Stromal cell of bone marrow (primary cell): ENCODE measurements around the gene CIB2.
"Not testable (repeated sequence)": the region's sequence is repeated elsewhere in the genome, so short reads cannot be mapped to it uniquely, and the experiment has no call there.

Source experiments
- DNase-seq: peaks from one replicate; pipeline ENCODE4 v3.0.0-alpha.2; 2012; ENCODE audit warnings: low read depth

The CIB2 gene

DNA sequence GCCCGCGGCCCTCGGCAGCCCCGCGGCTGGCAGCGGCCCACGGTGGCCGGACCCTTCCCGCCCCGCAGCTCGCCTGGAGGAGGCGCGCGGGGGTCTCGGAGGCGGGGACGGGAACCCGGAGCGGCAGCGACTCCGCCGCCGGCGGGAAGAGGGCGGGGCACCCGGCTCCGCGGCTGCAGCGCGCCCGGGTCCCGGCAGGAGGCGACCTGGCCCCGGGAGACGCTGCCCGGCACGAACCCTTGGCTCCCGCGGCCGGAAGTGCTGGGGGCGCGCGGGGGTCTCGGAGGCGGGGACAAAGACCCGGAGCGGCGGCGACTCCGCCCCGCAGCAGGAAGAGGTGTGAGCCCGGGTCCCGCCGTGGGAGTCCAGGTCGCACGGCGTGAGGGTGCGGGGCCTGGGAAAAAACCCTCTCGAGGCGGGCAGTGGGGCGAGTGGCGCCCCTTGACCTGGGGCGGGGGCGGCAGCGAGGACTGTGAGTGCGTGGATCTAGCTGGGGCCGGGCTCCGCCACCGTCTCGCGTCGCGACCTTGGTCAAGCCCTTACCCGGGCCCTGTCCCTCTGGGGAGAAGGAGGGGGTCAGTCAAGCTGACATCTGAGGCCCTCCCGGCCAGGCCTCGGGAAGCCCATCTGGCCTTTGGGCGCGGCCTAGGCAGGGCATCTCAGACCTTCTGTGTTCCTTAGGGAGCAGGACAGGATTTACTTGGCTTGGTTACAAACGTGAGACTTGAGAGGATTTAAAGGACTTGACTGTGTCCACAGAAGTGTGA is at the start of gene CIB2:
CIB2 (minus strand) TSS at position 151 of the 767 bp plus-strand sequence. CDS start 230 bp downstream, outside the sequence.
- DNase-seq, result no peak

DNA sequence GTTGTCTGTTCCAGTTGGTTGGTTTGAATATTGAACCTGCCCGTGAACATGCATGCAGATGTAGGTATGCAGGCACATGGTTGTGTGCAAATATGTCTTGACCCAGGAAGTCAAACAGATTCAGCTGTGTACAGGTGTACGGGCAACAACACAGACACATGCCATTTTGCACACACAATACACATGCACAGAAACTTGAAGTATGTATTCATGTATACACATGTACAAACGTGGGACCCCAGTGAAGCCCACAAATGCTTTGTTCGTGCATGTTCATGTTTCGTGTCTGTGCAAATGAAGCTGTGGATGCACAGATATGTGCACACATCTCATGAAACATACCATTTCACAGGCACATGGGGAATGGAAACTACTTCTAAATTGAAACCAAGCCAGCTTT is 48.7 kb upstream of the CIB2 start:
- DNase-seq, result no peak

DNA sequence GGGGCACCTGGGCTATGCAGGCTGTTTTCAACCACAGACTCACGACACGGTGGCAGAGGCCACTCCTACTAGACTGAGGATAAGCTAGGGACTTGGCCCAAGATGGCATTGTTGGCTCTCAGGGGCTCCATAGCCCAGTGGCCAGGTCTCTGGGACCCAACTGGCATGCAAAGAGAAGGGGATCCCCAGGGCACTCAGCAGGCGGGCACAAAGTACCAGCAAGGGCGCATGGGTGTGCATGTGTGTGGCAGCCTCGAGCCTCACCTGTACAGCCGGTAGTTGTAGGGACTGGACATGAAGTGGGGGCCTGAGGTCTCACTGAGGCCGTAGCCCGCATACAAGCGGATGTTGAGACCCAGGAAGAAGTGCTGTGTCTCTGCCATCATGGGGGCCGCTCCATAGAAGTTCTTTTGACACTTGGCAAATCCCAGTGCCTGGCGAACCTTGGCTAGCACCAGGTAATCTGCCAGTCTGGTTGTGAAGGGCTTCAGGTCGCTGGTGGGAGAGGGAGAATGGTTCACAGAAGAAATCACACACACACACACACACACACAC is 48.1 kb upstream of the CIB2 start:
- DNase-seq, result no peak

DNA sequence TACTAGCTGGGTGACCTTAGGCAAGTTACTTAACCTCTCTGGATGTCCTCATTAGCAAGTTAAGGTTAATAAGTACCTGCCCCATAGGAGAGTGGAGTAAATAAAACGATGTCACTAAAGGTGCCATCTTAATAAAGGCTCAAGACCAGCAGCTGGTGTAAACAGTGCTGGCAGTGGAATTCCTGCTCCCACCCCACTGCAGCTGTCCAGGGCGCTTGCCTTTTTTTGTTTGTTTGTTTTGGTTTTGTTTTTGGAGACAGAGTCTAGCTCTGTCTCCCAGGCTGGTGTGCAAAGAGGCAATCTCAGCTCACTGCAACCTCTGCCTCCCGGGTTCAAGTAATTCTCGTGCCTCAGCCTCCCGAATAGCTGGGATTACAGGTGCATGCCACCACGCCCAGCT is 46.8 kb upstream of the CIB2 start:
- DNase-seq, result no peak

DNA sequence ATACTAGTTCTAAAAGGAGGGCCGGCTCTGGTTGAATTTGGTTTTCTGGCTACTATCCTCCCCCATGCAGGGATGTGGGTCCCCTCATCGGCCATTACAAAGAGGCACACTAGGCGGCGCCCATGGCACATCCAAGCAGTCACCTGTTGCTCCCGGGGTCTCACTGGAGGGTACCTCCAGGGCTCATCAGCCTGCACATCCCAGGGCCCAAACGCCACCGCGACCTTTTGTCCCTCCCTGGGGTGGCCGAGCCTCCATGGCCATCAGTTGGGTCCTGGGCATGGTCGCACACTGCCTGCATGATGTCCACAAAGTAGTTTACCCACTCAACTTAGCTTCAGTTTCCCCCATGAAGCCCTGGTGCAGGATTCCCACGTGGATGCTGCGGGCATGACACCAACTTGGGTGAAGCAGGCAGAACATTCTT is 46.2 kb upstream of the CIB2 start:
- no peak for DNase-seq

DNA sequence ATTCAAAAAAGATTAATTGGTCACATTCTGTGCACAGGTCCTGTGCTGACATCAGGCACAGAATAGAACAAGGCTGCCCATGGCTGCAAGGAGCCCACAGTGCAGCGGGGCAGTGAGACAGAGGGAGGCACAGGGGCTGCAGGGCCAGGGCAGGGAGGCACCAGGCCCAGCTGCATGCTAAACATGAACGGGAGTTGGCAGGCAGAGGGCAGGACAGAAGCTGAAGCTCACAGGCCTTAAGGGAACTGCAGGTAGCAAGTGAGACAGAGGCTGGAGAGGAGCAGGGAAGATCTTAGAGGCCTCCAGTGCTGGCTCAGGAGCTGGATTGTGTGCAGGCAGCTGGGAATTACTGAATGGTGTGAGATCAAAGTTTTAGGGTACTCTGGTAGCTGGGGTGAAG is 44.1 kb upstream of the CIB2 start:
- DNase-seq, result no peak

DNA sequence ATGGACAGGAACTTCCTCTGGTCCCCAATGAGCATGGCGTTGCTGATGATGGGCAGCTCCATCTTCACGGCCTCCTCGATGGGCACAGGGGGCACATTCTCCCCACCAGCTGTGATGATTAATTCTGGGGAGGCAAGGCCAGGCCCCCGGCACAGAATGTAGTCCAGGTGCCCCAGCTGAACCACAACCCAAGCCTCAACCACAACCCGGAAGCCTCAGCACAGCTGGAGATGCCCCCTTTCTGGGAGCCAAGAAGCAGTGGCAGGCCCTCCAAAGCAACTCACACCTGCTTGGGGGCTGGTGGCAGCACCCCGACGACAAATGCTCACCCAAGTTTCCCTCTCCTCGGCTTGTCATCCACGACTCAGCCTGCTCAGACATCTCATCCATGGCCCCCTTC is 43.2 kb upstream of the CIB2 start:
- no peak for DNase-seq

DNA sequence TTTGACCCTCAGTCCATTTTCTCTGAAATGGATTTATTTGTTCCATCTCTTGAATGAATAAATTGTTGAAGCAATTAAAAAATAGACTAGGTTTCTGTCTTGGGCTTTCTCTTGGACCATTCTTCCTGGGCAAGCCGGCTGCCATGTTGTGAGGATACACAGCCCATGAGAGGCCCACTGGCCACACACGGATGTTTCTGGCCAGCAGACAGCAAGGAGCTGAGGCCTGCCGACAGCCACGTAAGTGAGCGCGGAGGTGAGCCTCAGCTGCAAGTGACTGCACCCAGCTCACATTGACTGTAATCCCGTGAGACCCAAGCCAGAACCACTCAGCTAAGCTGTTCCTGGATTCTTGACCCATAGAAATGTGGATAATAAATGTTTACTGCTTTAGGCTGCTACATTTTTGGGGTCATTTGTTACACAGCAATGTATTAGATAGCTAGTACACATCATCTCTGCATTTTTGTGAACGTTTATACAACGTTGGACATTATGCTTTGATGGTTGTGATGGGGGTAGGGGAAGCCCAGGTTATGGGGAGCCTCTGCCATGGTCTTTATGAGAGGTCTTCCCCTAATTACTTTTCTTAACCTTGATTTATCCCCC is 40.7 kb upstream of the CIB2 start:
- no peak for DNase-seq

DNA sequence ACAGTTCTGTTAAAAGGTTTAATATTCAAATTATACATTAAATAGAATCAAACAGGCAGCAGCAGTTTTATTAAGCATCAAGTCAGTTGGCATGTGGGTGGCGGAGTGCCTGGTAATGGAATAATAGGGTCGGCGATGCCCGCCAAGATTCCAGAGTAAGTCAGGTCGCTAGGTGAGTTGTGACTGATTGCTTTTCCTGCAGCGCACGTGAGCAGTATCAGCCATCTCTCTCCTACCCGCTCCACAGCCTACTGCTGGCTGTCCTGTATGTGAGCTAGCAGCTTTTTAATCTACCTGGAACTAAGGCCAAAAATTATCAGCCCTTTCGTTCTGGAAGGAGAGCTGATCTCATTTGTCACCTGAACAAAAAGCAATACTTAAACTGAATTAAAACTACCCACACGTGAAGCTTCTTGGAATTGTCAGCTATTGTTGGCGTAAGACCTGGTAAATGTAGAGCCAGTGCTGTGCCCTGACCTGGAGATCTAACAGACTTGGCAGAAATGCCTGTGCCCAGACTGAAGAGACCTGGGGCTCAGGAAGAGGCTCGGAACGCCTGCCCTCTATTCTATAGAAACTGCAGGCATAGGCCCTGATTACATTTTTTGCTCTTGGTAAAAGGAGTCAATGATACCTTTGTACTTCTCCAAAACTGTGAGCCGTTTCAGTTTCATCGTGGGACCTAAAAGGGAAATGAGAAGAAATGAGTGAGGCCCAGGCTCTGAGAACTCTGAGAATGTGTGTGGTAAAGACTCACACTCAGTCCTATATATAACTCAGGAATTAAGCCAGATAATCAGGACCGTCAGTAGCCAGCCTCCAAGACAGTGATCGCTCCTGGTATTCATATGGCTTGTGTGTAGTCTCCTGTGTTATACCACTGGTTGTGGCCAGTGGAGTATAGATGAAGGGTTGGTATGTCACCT is 39.9 kb upstream of the CIB2 start:
- DNase-seq, result no peak

DNA sequence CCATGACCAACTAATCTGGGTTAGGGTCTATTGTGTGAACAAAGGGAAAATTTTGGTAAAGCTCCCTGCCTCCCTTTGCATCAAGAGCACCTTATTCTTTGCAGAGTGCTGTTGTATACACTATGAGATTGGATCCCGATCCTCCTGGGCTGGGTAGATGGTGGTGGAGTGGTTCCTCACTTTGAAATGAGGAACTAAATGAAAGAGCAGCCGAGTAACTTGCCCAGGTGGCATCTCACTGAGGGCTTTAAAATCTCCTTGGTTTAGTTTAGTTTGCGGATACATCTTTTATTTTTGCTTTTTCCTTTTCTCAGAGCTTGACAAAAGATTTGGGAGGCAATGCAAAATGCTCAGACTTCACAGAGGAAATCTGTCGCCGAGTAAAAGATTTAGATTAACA is 37.4 kb upstream of the CIB2 start:
- no peak for DNase-seq

DNA sequence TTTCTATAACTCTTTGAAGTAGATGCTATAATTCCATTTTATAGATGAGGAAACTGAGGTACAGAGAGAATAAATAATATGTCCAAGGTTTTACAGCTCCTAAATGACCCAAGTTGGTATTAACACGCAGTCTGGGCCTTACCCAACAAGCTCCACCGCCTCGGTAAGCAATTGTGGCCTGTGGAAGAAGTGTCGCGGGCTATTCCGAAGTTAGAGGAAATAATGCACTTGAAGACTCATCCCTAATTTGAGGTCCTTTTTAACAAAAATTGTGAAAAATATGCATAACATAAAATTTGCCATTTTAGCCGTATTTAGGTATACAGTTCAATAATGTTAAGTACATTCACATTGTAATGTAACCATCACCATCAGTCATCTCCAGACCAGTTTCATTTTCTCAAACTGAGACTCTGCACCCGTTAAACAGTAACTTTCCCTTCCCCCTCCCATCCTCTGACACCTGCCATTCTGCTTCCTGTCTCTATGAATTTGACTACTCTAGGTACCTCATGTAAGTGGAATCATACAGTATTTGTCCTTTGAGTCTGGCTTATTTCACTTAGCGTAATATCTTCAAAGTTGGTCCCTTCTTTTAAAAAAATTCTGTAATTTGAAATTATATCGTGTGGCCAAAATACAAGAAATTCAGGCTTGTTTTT is 36.1 kb upstream of the CIB2 start:
- DNase-seq, result no peak

DNA sequence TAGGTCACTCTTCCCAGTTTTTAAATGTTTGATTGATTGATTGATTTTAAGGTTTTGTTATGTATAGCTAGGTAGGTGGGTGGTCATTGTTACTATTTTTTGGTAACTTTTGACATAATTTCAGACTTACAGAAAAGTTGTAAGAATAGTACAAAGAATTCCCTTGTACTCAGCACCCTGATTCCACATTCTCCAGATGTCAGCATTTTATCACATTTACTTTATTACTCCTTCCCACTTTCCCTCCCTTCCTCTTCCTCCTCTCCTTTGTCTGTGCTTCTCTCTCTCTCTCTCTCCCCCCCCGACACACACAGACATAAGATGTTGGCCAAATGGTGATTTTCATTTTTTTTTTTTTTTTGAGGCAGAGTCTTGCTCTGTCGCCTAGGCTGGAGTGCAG is 32.8 kb upstream of the CIB2 start:
- DNase-seq, result no peak

DNA sequence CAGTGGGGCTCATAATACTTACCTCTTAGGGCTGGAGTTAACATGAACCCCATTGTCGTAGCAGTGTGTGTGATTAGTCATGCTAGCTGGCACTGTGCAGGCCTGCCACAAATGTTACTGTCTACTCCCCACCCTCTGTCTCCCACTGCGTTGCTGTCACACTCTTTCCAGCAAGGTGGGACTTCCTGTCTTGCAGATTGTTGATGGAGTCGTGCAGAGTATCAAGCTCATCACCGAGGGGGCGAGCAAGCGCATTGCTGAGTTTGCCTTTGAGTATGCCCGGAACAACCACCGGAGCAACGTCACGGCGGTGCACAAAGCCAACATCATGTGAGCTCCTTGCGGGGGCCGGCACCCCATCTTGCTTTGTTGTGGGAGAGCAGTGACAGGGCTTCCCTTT is 30.8 kb upstream of the CIB2 start:
- DNase-seq, result no peak

DNA sequence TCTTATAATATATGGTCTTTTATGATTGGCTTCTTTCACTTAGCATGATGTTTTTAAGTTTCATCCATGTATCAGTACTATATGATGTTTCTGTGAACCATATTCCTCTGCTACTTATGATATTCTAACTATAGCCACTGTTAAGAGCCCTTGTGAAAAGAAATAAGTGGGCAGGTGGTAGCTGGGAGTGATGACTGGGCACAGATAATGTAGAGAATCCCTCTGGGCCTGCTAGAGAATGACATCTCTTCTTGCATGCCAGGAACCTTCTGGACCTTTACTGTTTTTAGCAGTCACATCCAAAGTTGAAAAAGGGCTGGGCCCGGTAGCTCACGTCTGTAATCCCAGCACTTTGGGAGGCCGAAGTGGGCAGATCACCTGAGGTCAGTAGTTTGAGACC is 28.1 kb upstream of the CIB2 start:
- DNase-seq, result no peak

DNA sequence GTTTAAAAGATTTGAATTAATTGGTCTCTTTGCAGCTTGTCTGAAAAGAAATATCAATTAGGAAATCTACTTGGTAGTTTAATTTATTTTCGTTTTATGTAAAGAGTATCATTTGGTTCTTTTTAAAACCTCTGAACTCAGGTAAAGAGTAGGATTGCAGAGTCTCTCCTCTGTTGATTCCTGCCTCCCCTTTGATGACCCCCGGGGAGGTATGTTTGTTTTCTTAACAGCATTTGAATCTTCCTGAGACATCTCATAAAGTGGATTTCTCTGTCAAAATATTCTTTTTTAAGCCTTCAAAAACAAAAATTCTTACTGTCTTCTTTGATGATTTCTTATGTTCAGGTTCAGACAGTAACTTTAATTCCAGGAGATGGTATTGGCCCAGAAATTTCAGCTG is 26.0 kb upstream of the CIB2 start:
- no peak for DNase-seq

DNA sequence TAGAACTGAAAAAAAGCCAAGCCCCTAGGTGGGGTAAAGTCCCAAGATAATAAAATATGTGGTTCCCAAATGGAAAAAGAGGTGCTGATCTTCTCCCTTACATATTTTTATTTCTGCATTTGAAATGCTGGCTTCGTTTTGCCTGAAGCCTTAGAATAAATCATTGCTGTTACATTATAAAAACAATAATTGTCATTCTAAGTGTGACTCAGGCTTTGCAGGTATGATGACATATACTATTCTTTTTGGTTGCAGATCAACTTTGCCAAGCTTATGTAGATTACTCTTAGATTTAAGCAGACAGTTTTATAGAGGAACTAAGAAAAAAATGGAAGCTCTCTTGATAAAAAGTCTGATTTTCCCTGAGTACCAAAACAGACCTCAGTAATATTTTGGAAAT is 25.4 kb upstream of the CIB2 start:
- no peak for DNase-seq

DNA sequence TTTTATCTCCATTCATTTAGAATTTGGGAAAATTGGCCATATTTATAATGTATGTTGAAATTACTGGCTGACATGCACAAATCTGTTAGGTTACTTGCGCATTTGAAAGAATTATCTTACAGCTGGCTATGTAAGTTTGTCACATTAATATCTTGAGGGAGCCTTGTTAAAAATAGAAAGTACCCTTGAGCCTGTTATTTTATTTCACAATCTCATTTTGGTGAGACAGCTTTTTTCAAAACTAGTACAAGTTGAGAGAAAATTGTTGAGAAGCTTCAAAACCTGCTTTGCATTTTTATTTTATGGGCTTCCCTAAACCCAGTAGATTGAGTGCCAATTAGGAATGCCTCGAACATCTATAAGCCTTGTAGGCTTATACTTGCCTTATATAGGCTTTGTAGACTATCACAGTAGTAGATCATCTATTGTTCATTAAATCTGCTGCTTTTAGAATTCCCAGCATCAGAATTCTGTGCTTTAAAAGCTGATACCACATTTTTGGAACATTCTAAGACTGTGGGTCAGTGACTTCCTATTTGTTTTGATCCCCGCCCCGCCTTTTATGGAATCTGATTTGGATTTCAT is 24.2 kb upstream of the CIB2 start:
- DNase-seq, result no peak

DNA sequence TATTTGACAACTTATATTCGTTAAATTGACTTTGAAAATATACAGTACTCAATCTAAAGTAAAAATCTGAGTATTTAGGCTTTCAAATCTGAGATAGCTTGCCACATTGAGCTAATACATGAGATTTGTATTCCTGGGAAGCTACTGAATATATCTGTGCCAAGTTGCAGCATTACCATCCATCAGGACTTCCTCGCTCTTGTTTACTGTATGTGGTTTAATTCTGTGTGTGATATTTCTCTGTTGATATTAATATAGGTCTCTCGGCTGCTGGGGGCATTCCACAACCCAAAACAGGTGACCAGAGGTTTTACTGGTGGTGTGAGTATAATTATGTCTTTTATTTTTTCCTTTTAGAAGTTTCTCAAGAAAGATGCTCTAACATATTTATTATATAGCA is 23.7 kb upstream of the CIB2 start:
- DNase-seq, result no peak

DNA sequence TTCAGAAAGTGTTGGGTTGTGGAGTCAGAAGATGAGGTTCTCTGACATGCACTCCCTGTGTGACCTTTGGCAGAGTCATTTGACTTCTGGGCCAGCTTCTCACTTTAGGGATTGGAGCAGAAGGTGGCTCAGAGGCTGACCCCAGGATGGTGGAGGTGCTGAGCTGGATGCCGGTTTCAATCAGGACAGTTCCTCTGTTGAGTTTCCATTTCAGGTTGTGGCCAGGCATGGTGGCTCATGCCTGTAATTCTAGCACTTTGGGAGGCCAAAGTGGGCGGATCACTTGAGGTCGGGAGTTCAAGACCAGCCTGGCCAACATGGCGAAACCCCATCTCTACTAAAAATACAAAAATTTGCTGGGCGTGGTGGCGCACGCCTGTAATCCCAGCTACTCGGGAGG is 19.8 kb upstream of the CIB2 start:
- not testable (repeated sequence) for DNase-seq

DNA sequence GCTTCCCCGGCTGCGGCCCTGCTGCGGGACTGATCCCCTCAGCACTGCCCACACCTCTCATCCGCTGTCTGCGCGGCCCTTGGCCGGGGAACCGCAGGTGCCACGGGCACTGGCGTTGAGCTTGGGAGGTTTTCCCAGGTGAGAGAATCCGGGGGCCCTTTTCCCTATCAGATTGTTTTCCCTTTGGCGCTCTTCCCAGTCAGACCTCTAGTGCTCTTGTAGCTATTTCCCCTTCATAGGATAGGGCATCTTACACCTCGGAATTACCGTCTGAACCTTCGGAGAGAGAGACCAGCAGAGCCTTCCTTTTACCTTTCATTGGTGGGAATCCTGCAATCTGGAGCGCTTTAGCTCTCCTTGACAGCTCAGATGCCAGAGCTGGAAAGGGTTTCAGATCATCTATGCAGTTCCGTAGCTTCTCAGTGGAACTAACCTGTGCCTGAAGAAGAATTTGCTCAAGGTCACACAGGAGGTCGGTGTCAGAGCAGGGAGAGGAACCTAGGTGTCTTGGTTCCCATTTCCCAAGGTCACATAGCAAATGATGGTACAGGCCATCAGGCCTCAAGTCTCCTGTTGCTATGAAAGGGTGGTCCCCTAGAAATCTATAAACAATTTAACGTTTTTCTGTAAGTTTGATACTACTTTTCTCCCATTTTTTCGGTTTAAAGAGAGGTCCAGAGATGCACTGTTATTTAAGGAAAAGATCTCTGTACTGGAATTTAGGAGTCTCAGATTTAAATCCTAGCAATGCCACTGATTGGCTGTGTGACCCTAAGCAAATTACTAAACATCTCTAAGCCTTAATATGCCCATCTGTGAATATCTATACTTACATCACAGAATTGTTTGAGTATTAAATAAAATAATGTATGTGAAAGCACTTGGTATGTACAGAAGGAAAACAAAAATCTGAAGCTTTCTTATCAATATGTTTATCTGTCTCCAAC is 18.8 kb upstream of the CIB2 start:
- DNase-seq, result no peak
